T-helper 1 cell treated with Interleukin-12 subunit alpha and Interleukin-12 subunit beta and Interleukin-4 antibody, amounts not matched to agents 30 μg/mL and 1 μg/mL, for 36 hours (primary cell): Measurements from ENCODE around the gene CCM2L.

Experiments used
- H3K27ac Mint-ChIP-seq: one replicate; pipeline ENCODE4 v1.8.0; 2021; ENCODE audit warnings: mild to moderate bottlenecking, mixed read lengths
- H3K27me3 Mint-ChIP-seq: one replicate; pipeline ENCODE4 v1.8.0; 2021; ENCODE audit warnings: low read depth, mixed read lengths
- H3K36me3 Mint-ChIP-seq: one replicate; pipeline ENCODE4 v1.8.0; 2021; ENCODE audit warnings: low read depth, mixed read lengths
- H3K4me1 Mint-ChIP-seq: one replicate; pipeline ENCODE4 v1.8.0; 2021; ENCODE audit warnings: low read depth, mixed read lengths
- H3K4me3 Mint-ChIP-seq: one replicate; pipeline ENCODE4 v1.8.0; 2021; ENCODE audit warnings: mild to moderate bottlenecking, moderate library complexity, mixed read lengths
- H3K9me3 Mint-ChIP-seq: one replicate; pipeline ENCODE4 v1.8.0; 2021; ENCODE audit warnings: mixed read lengths

Gene CCM2L

GRCh38 chr20:32010101-32010500 lies at the start of gene CCM2L:
CCM2L (plus strand) TSS chr20:32010438; CDS start chr20:32010455, 17 bp downstream.
- H3K27me3 Mint-ChIP-seq: peaks cover 9% of the 10 kb centered on the region
- no peak within 1 kb of the TSS for H3K4me3 Mint-ChIP-seq
- peaks cover 7% of the 10 kb centered on the region for H3K4me1 Mint-ChIP-seq
- H3K27ac Mint-ChIP-seq: no peak within 1 kb of the TSS
- H3K36me3 Mint-ChIP-seq: no peaks in the 10 kb centered on the region
- H3K9me3 Mint-ChIP-seq: no peaks in the 10 kb centered on the region

- peaks cover 27% of the 10 kb centered on the region for H3K27me3 Mint-ChIP-seq
These were observed 47.5 kb upstream of the CCM2L start for GRCh38 chr20:31962761-31963160.

DNA sequence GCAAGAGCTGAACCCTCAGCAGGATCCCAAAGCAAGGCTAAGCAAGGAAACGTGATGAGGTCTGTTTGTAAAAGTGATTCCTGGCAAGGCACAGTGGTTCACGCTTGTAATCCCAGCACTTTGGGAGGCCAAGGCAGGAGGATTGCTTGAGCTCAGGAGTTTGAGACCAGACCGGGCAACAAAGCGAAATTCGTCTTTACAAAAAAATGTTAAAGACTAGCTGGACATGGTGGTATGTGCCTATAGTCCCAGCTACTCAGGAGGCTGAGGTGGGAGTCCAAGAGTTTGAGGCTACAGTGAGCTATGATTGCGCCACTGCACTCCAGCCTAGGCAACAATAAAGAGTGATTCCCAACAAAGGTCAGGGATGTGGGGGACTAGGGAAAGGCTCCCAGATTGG lies 46.3 kb upstream of the CCM2L start:
- no peaks in the 10 kb centered on the region for H3K9me3 Mint-ChIP-seq
- H3K4me3 Mint-ChIP-seq: no peak overlapping the region
- peaks cover 2% of the 10 kb centered on the region for H3K4me1 Mint-ChIP-seq
- no peak overlapping the region for H3K27ac Mint-ChIP-seq
- peaks cover 29% of the 10 kb centered on the region for H3K27me3 Mint-ChIP-seq
- H3K36me3 Mint-ChIP-seq: no peaks in the 10 kb centered on the region

More at GRCh38 chr20:31962761-31963160, 47.5 kb upstream of the CCM2L start:
- H3K27ac Mint-ChIP-seq: no peak overlapping the region
- H3K9me3 Mint-ChIP-seq: no peaks in the 10 kb centered on the region
- no peaks in the 10 kb centered on the region for H3K36me3 Mint-ChIP-seq
- no peaks in the 10 kb centered on the region for H3K4me1 Mint-ChIP-seq
- H3K4me3 Mint-ChIP-seq: no peak overlapping the region

DNA sequence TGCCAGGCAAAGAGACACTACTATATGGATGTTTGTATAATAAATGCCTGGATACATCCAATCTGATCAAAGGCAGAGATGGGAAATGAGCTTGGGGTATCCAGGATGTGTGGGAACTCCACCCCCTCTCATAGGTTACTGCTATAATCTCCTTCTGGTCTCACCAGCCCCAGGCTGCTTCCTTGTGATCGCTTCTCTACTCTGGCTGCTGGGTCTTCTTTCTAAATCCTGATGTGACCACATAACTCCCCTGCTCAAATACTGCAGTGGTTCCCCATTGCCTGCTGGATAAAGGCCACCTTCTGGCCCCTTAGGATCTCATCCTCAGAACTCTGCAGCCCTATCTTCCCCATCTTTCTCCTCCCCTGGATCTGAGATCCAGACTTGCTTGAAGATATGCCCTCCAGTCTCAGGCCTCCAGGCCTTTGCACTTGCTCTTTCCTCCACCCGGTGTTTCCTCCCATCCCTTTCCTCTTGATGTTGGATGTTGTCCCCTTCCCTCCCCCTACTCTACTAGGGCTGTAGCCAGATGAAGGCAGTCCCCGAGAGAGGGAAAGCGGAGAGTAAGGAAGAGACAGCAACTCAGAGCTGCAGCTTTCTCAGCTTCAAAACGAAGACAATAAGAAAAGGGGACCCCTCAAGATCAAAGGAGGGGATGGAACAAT lies 43.1 kb upstream of the CCM2L start:
- Mint-ChIP-seq H3K9me3 (no peaks in the 10 kb centered on the region), H3K27me3 (peaks cover 35% of the 10 kb centered on the region), H3K4me1 (peaks cover 2% of the 10 kb centered on the region), H3K4me3 (peak overlapping the region; percentile 22), H3K27ac (no peak overlapping the region), H3K36me3 (no peaks in the 10 kb centered on the region)

DNA sequence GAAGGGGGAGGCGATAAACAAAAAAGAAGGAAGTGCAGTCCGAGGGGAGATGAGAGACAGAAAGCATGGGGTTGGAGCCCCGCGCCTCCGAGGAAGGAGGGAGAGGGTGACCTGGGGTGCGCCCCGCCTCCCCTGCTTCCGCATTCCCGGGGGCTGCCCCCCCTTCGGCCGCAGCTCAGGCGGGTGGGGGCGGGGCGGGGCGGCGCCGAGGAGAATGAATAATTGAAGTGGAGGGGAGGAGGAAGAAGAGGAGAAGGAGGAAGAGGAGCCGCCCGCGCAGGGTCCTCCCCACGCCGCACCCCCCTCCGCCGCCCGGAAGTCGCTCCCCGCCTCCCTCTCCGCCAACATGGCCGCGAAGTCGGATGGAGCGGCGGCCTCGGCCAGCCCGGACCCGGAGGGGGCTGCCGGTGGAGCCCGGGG lies 42.4 kb upstream of the CCM2L start, which contains the start of gene XKR7:
Gene XKR7, plus strand, starts transcription at position 322 of the 420 bp plus-strand sequence. Its CDS starts 25 bp downstream, at position 347.
- Mint-ChIP-seq H3K4me3 (peak within 1 kb of the TSS; percentile 80), H3K4me1 (peaks cover 2% of the 10 kb centered on the region), H3K27me3 (peaks cover 32% of the 10 kb centered on the region), H3K9me3 (no peaks in the 10 kb centered on the region), H3K36me3 (no peaks in the 10 kb centered on the region), H3K27ac (no peak within 1 kb of the TSS)

- H3K9me3 Mint-ChIP-seq: no peaks in the 10 kb centered on the region
- H3K4me1 Mint-ChIP-seq: peaks cover 2% of the 10 kb centered on the region
- H3K36me3 Mint-ChIP-seq: no peaks in the 10 kb centered on the region
- H3K27ac Mint-ChIP-seq: no peak overlapping the region
- H3K4me3 Mint-ChIP-seq: peak overlapping the region; percentile 80
- peaks cover 32% of the 10 kb centered on the region for H3K27me3 Mint-ChIP-seq
These were observed 41.7 kb upstream of the CCM2L start for GRCh38 chr20:31968291-31969126.

DNA sequence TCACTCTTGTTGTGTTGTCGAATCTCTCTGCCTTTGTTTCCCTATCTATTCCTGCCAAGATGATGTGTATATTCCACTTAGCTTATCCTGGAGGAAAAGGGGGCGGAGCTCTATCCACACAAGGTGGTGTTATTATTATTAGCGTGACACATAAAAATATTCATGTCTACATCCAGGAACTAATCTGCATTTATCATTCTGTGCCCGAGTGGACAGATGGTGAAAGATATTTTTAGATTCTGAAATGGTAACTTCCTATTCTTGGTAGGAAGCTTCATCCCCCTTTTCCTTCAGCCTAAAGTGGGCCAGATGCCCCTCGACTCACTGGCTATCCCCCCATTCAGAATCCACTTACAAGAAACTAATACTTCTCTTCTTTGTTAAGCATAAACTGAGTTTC lies 40.2 kb upstream of the CCM2L start:
- H3K4me3 Mint-ChIP-seq: no peak overlapping the region
- H3K36me3 Mint-ChIP-seq: no peaks in the 10 kb centered on the region
- H3K9me3 Mint-ChIP-seq: no peaks in the 10 kb centered on the region
- no peak overlapping the region for H3K27ac Mint-ChIP-seq
- H3K4me1 Mint-ChIP-seq: peaks cover 2% of the 10 kb centered on the region
- H3K27me3 Mint-ChIP-seq: peaks cover 32% of the 10 kb centered on the region

- Mint-ChIP-seq H3K36me3 (no peaks in the 10 kb centered on the region), H3K4me3 (no peak overlapping the region), H3K27ac (no peak overlapping the region), H3K27me3 (peaks cover 21% of the 10 kb centered on the region), H3K9me3 (no peaks in the 10 kb centered on the region), H3K4me1 (peaks cover 2% of the 10 kb centered on the region)
These were observed 37.7 kb upstream of the CCM2L start for GRCh38 chr20:31972471-31973021.

- Mint-ChIP-seq H3K4me3 (no peak overlapping the region), H3K36me3 (no peaks in the 10 kb centered on the region), H3K27ac (no peak overlapping the region), H3K9me3 (no peaks in the 10 kb centered on the region), H3K4me1 (no peaks in the 10 kb centered on the region), H3K27me3 (peaks cover 17% of the 10 kb centered on the region)
These were observed 35.9 kb upstream of the CCM2L start for GRCh38 chr20:31974296-31974695.

DNA sequence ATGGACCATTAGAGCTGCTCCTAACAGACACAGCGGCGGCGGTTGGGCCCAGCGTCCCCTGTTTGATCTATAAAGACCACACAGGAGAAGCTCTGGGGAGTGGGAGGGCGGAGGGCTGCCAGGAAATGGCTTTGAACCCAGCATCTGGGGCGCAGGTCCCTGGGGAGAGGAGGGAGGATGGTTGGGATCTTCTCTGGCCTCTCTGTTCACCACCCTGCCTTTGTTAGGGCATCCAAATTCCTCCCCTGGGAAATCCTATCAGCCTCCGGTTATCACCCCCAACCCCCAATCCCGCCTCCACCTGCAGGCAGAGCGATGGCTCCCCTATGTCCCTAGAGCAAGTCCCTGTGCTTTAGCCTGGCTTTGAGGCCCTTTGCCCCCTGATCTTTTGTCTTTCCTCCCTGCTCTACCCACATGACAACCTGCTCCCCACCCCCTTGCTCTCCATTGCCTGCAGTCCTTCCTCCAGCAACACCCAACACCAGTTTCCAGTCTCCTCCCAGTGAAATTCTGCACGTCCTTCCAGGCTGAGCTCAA lies 35.2 kb upstream of the CCM2L start:
- H3K27me3 Mint-ChIP-seq: peaks cover 14% of the 10 kb centered on the region
- H3K36me3 Mint-ChIP-seq: no peaks in the 10 kb centered on the region
- H3K27ac Mint-ChIP-seq: no peak overlapping the region
- H3K4me1 Mint-ChIP-seq: no peaks in the 10 kb centered on the region
- H3K9me3 Mint-ChIP-seq: no peaks in the 10 kb centered on the region
- no peak overlapping the region for H3K4me3 Mint-ChIP-seq

GRCh38 chr20:31975874-31976273 lies 34.4 kb upstream of the CCM2L start:
- peaks cover 6% of the 10 kb centered on the region for H3K27me3 Mint-ChIP-seq
- no peaks in the 10 kb centered on the region for H3K4me1 Mint-ChIP-seq
- no peak overlapping the region for H3K4me3 Mint-ChIP-seq
- H3K9me3 Mint-ChIP-seq: no peaks in the 10 kb centered on the region
- no peak overlapping the region for H3K27ac Mint-ChIP-seq
- no peaks in the 10 kb centered on the region for H3K36me3 Mint-ChIP-seq

GRCh38 chr20:31977080-31977479 lies 33.2 kb upstream of the CCM2L start:
- H3K4me1 Mint-ChIP-seq: no peaks in the 10 kb centered on the region
- H3K27me3 Mint-ChIP-seq: peaks cover 5% of the 10 kb centered on the region
- no peak overlapping the region for H3K4me3 Mint-ChIP-seq
- no peaks in the 10 kb centered on the region for H3K9me3 Mint-ChIP-seq
- no peaks in the 10 kb centered on the region for H3K36me3 Mint-ChIP-seq
- H3K27ac Mint-ChIP-seq: no peak overlapping the region

DNA sequence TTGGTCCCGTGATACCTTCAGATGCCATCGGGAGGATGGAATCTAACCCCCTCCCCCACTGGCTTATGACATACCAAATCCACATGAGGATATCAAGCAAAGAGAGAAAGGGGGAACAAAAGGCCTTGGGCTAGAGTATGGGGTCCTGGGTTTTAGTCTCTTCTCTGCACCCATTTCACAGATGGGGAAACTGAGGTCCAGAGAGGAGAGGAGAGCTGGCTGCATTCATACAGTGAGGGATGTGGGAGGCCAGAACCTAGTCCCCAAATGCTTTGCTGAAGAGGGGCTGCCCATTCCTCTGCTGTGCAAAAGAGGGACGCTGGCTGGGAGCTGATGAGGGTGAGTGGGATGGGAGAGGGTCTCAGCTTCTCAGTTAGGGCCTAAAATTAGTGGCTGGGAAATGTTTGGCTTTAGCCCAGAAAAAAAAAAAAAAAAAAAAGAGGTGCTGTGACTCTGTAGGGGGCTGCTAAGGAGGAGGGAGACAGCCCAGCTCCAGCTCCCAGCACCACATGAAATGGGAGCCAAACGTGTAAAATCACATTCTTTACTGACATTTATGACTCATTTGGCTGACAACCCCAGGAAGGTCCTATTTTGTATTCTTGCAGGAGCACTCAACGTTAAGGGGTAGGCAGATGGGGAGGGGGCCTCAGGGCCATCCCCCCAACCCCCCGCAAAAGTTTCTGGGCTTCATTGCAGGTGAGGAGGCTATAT lies 30.4 kb upstream of the CCM2L start:
- Mint-ChIP-seq H3K4me1 (no peaks in the 10 kb centered on the region), H3K27ac (no peak overlapping the region), H3K27me3 (peaks cover 5% of the 10 kb centered on the region), H3K4me3 (no peak overlapping the region), H3K36me3 (no peaks in the 10 kb centered on the region), H3K9me3 (no peaks in the 10 kb centered on the region)

- Mint-ChIP-seq H3K27ac (no peak overlapping the region), H3K36me3 (no peaks in the 10 kb centered on the region), H3K4me1 (no peaks in the 10 kb centered on the region), H3K9me3 (no peaks in the 10 kb centered on the region), H3K4me3 (no peak overlapping the region), H3K27me3 (peaks cover 5% of the 10 kb centered on the region)
These were observed 28.5 kb upstream of the CCM2L start for GRCh38 chr20:31981784-31982183.
